Measurements from ENCODE around the gene PBX1.
"Not testable (repeated sequence)": the region's sequence is repeated elsewhere in the genome, so short reads cannot be mapped to it uniquely, and the experiment has no call there.

The PBX1 gene

DNA sequence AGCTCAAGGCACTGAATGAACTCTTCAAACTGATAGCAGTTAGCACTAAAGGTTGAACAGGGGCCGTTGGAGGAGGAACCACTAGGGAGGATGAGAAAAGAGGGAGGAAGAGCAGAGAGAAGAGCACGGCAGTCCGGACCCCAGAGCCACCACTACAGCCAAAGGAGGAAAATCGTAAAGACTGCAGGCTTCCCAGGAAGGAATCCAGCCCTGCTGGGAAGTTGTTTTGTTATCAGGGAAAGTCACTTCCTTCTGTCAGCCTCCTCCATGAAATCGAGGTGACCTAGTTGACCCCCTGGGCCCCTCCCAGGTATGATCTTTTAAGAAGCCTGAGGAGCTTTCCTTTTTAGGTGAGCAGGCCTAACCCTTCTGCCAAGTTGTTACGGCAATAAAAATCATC, 88.2 kb downstream of the PBX1 start:
- no peak for DNase-seq (ENCODE audit: low read depth)
- TF ChIP-seq, protein P1, sequence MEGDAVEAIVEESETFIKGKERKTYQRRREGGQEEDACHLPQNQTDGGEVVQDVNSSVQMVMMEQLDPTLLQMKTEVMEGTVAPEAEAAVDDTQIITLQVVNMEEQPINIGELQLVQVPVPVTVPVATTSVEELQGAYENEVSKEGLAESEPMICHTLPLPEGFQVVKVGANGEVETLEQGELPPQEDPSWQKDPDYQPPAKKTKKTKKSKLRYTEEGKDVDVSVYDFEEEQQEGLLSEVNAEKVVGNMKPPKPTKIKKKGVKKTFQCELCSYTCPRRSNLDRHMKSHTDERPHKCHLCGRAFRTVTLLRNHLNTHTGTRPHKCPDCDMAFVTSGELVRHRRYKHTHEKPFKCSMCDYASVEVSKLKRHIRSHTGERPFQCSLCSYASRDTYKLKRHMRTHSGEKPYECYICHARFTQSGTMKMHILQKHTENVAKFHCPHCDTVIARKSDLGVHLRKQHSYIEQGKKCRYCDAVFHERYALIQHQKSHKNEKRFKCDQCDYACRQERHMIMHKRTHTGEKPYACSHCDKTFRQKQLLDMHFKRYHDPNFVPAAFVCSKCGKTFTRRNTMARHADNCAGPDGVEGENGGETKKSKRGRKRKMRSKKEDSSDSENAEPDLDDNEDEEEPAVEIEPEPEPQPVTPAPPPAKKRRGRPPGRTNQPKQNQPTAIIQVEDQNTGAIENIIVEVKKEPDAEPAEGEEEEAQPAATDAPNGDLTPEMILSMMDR (IDR thresholded peaks at IDR 0.05; ENCODE audit: low read depth, low read length, missing control alignments), result no peak
- no peak overlapping the region for H3K4me3 ChIP-seq (ENCODE audit: low read depth, low read length)

DNA sequence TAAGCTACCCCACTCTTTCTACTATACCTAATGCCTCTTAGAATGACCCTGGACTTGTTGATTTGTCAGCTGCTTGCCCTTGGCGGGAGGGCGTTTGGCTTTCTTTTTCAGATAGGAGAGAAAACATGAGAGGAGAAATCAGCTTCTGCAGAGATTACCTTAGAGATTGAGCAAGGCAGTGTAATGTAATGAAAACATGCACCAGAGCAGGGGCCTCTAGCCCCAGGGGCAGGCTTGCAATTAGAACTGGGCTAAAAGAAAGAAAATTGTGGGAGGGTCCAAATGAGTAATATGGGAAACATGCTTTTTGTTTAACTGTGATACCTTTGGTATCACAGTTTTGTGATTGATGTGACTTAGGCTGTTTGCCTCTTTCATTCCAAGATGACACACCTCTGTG, 89.7 kb downstream of the PBX1 start:
- no peak for DNase-seq (ENCODE audit: low read depth)
- no peak overlapping the region for H3K4me3 ChIP-seq (ENCODE audit: low read depth, low read length)
- TF ChIP-seq, protein P1 (IDR thresholded peaks at IDR 0.05; ENCODE audit: low read depth, low read length, missing control alignments), result no peak

DNA sequence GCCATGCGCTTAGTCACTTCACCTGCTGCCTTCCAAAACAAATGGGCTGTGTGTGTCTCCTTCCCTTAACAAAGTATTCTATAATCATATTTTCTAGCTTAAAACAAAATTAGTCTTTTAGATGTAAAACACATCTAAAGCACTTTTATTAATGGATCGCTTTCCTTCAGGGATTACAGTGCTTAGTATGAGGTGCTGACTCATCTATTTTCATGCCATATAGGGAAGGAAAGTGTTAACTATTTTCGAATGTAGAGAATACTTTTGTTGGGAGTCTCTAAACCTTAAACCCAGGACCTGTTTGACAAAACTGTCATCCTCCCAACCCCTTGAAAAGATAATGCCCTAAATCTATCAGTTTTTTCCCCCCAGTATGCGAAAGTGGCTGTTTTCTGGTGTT, 90.2 kb downstream of the PBX1 start:
- no peak overlapping the region for H3K4me3 ChIP-seq (ENCODE audit: low read depth, low read length)
- no peak for DNase-seq (ENCODE audit: low read depth)
- TF ChIP-seq, protein P1 (IDR thresholded peaks at IDR 0.05; ENCODE audit: low read depth, low read length, missing control alignments), result no peak

DNA sequence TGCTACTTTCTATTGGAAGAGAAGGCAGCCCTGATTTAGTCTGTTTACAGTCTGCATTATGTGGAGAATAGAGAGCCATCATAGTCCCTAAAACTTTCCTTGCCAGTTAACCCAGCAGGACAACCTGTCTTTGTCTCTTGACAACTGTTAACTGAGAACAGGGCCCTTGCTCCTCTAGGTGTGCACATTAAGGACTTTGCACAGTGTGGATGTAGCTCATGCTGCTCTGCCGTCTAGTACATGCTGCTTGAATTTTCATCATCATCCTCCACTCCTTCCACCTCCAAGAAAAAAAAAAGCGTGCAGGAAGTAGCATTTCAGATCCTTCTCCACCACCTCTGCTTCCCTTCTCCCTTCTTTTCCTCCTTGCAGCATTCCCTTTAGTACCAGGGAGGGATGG, 91.5 kb downstream of the PBX1 start:
- H3K4me3 ChIP-seq (ENCODE audit: low read depth, low read length), result no peak overlapping the region

DNA sequence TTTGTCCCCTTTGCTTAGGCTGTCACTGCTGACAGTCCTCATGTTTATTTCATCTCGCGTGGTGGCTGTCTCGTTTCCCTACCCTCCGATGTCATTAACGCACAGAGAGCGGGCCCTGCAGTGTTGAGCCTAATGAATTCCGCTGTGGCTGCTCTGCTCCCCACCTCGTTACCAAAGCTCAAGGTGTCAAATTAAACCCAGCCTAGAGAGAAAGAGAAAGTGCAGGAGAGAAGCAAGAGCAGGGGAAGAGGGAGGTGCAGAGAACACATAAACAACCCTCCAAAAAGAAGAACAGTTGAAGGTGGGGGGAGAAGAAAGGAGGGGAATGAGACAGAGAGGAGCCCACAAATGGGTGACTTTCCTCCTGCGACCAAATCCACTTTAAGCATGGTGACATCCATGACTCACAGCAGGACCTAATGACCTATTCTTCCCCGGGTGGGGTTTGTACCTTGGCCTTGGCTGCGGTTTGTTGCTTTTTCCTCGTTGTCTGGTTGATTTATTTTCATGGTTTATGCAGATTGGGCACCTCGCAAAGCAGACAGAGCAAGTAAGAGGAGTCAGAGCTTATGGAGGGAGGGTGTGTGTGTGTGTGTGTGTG, 92.5 kb downstream of the PBX1 start:
- no peak overlapping the region for H3K4me3 ChIP-seq (ENCODE audit: low read depth, low read length)
- DNase-seq (ENCODE audit: low read depth), result no peak
- TF ChIP-seq, protein P1 (IDR thresholded peaks at IDR 0.05; ENCODE audit: low read depth, low read length, missing control alignments), result no peak

More for the DNA sequence above, 91.5 kb downstream of the PBX1 start:
- TF ChIP-seq, protein P1 (IDR thresholded peaks at IDR 0.05; ENCODE audit: low read depth, low read length, missing control alignments), result no peak
- no peak for DNase-seq (ENCODE audit: low read depth)

DNA sequence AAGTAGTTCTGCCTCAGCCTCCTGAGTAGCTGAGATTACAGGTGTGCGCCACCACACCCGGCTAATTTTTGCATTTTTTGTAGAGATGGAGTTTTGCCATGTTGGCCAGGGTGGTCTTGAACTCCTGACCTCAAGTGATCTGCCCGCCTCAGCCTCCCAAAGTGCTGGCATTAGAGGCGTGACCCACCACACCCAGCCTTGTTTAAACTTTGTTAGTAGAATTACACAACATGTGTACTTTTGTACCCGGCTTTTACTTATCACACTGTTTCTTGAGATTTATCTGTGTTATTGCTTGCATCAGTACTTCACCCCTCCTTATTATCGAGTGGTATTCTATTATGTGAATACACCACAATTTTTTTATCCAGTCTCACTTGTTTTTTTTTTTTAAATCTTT, 94.0 kb downstream of the PBX1 start:
- H3K4me3 ChIP-seq (ENCODE audit: low read depth, low read length); DNase-seq (ENCODE audit: low read depth): not testable (repeated sequence)

DNA sequence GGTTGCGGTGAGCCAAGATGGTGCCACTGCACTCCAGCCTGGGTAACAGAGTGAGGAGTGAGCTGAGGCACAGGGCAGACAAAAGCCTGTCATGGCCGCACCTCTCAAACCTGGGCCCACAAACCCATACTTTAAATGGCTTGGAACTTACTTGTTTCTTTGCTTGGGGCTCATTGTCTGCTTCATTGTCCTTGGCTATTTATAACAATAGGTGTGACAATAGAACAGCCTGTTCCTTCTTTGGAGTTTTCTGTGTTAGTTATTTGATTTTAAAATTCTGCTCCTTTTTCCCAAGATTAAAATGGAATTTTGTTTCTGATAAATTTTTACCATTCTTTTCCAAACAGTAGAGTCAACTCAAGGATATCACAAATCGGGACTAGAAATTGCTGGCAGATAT, 94.7 kb downstream of the PBX1 start:
- TF ChIP-seq, protein P1 (IDR thresholded peaks at IDR 0.05; ENCODE audit: low read depth, low read length, missing control alignments), result no peak
- no peak overlapping the region for H3K4me3 ChIP-seq (ENCODE audit: low read depth, low read length)
- DNase-seq (ENCODE audit: low read depth), result no peak
